Measurements from ENCODE around the gene BARD1. TPM values are rescaled to one million over a fixed set of nuclear protein-coding genes. Genes with fewer than 3 reads are reported as not detected.

BARD1 gene
- total RNA-seq, 1 donor from 2014 or later: 13.9 TPM

DNA sequence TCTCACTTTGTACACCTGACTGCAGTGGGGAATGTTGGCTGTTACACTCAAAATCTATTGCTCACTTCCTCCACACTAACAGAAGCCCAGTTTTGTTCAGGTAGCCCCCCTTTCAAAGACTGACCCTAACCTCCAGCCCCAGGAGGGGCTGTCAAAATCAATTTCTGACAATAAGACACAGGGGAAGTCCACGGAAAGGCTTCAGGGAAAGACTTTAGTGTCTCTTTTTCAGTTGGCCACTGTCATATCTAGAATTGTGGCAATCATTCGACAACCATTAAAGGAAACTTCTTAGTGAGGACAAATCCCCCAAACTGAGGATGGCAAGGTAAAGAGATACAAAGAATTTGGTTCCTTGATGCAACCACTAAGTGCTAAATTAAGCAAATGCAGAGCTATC is 59.0 kb downstream of the BARD1 start:
- H3K27me3 ChIP-seq (ENCODE audit: insufficient read depth, low read length): no peaks in the 10 kb centered on the region
- Mint-ChIP-seq H3K4me3 (ENCODE audit: unreplicated experiment) (no peak overlapping the region), H3K4me1 (ENCODE audit: low read depth, unreplicated experiment) (no peaks in the 10 kb centered on the region), H3K27ac (ENCODE audit: unreplicated experiment) (no peak overlapping the region), H3K36me3 (ENCODE audit: low read depth, unreplicated experiment) (peaks cover 3% of the 10 kb centered on the region), H3K9me3 (ENCODE audit: unreplicated experiment) (no peaks in the 10 kb centered on the region), H3K27me3 (ENCODE audit: low read depth, unreplicated experiment) (no peaks in the 10 kb centered on the region)
- TF ChIP-seq, protein P1, sequence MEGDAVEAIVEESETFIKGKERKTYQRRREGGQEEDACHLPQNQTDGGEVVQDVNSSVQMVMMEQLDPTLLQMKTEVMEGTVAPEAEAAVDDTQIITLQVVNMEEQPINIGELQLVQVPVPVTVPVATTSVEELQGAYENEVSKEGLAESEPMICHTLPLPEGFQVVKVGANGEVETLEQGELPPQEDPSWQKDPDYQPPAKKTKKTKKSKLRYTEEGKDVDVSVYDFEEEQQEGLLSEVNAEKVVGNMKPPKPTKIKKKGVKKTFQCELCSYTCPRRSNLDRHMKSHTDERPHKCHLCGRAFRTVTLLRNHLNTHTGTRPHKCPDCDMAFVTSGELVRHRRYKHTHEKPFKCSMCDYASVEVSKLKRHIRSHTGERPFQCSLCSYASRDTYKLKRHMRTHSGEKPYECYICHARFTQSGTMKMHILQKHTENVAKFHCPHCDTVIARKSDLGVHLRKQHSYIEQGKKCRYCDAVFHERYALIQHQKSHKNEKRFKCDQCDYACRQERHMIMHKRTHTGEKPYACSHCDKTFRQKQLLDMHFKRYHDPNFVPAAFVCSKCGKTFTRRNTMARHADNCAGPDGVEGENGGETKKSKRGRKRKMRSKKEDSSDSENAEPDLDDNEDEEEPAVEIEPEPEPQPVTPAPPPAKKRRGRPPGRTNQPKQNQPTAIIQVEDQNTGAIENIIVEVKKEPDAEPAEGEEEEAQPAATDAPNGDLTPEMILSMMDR (IDR thresholded peaks at IDR 0.05; ENCODE audit: insufficient read depth, low read depth, low read length): no peak
- no peak for TF ChIP-seq EZH2 (IDR thresholded peaks at IDR 0.05; ENCODE audit: insufficient read depth, low read length)
- no peaks in the 10 kb centered on the region for H3K9me3 ChIP-seq (ENCODE audit: insufficient read depth, low read depth, low read length)
- no peak overlapping the region for H3K27ac ChIP-seq (ENCODE audit: low read depth, low read length)
- no peak overlapping the region for H3K4me2 ChIP-seq (ENCODE audit: low read length)
- FAIRE-seq (no peak), DNase-seq (ENCODE audit: low read depth) (no peak)
- H3K4me3 ChIP-seq (ENCODE audit: insufficient read depth, low read depth, low read length): no peak overlapping the region
- H4K20me1 ChIP-seq (ENCODE audit: insufficient read depth, low read length): no peaks in the 10 kb centered on the region
- no peaks in the 10 kb centered on the region for H3K4me1 ChIP-seq (ENCODE audit: insufficient read depth, low read length)
- no peak overlapping the region for H3K9ac ChIP-seq (ENCODE audit: low read length)
- peaks cover 2% of the 10 kb centered on the region for H3K36me3 ChIP-seq (ENCODE audit: insufficient read depth, low read length)
- no peaks in the 10 kb centered on the region for H3K79me2 ChIP-seq (ENCODE audit: insufficient read depth, low read length)
- no peak overlapping the region for H2AFZ ChIP-seq (ENCODE audit: low read depth, low read length)

DNA sequence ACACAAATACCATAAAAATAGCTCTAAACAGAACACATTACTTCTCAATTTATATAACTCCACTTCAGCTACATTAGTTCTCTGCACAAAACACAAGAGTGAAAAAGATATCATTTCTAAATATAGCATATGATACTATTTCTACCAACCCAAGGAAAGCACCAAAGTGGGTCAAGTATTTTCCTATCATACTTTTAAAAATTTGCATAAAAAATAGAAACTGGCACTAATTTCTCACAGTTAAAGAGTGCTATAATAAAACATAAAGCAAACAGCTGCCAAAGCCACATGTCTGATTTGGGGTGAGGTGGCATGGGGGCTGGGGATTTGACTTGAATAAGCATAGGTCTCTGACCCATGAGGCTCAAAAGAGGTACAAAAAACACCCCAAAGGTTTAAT is 61.5 kb downstream of the BARD1 start:
- Histone ChIP-seq H3K27ac (ENCODE audit: low read depth, low read length) (no peak overlapping the region), H3K9me3 (ENCODE audit: insufficient read depth, low read depth, low read length) (no peaks in the 10 kb centered on the region), H3K4me3 (ENCODE audit: insufficient read depth, low read depth, low read length) (no peak overlapping the region), H3K4me2 (ENCODE audit: low read length) (no peak overlapping the region), H3K79me2 (ENCODE audit: insufficient read depth, low read length) (no peaks in the 10 kb centered on the region), H2AFZ (ENCODE audit: low read depth, low read length) (no peak overlapping the region), H3K9ac (ENCODE audit: low read length) (no peak overlapping the region), H3K4me1 (ENCODE audit: insufficient read depth, low read length) (no peaks in the 10 kb centered on the region), H4K20me1 (ENCODE audit: insufficient read depth, low read length) (no peaks in the 10 kb centered on the region), H3K27me3 (ENCODE audit: insufficient read depth, low read length) (no peaks in the 10 kb centered on the region), H3K36me3 (ENCODE audit: insufficient read depth, low read length) (peaks cover 2% of the 10 kb centered on the region)
- Mint-ChIP-seq H3K4me3 (ENCODE audit: unreplicated experiment) (no peak overlapping the region), H3K27ac (ENCODE audit: unreplicated experiment) (no peak overlapping the region), H3K27me3 (ENCODE audit: low read depth, unreplicated experiment) (no peaks in the 10 kb centered on the region), H3K36me3 (ENCODE audit: low read depth, unreplicated experiment) (peaks cover 3% of the 10 kb centered on the region), H3K4me1 (ENCODE audit: low read depth, unreplicated experiment) (no peaks in the 10 kb centered on the region), H3K9me3 (ENCODE audit: unreplicated experiment) (no peaks in the 10 kb centered on the region)
- TF ChIP-seq, protein P1 (IDR thresholded peaks at IDR 0.05; ENCODE audit: insufficient read depth, low read depth, low read length): no peak
- no peak for TF ChIP-seq EZH2 (IDR thresholded peaks at IDR 0.05; ENCODE audit: insufficient read depth, low read length)
- FAIRE-seq (no peak), DNase-seq (ENCODE audit: low read depth) (no peak)

DNA sequence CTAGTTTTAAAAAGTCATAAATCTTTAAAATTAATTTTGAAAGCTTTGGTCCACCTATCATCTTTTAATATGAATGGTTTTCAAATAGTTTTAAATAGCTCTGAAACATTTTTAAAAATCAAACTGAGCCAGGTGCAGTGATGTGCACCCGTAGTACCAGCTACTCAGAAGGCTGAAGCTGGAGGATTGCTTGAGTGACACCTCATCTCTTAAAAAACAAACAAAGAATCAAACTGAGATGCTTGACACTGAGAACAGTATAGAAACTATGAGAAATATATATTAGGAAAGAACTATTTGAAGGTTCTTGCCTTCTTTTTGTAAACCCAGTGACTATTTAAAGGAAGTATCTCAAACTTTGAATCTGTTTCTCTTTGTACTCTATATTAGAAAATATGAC is 67.4 kb downstream of the BARD1 start:
- TF ChIP-seq, protein P1 (IDR thresholded peaks at IDR 0.05; ENCODE audit: insufficient read depth, low read depth, low read length): no peak
- no peak for TF ChIP-seq EZH2 (IDR thresholded peaks at IDR 0.05; ENCODE audit: insufficient read depth, low read length)
- no peak for DNase-seq (ENCODE audit: low read depth)
- Histone ChIP-seq H3K27me3 (ENCODE audit: insufficient read depth, low read length) (no peaks in the 10 kb centered on the region), H3K4me3 (ENCODE audit: insufficient read depth, low read depth, low read length) (no peak overlapping the region), H3K4me1 (ENCODE audit: insufficient read depth, low read length) (no peaks in the 10 kb centered on the region), H3K79me2 (ENCODE audit: insufficient read depth, low read length) (no peaks in the 10 kb centered on the region), H2AFZ (ENCODE audit: low read depth, low read length) (no peak overlapping the region), H3K9me3 (ENCODE audit: insufficient read depth, low read depth, low read length) (no peaks in the 10 kb centered on the region), H3K4me2 (ENCODE audit: low read length) (no peak overlapping the region), H4K20me1 (ENCODE audit: insufficient read depth, low read length) (no peaks in the 10 kb centered on the region), H3K36me3 (ENCODE audit: insufficient read depth, low read length) (no peaks in the 10 kb centered on the region), H3K27ac (ENCODE audit: low read depth, low read length) (no peak overlapping the region), H3K9ac (ENCODE audit: low read length) (no peak overlapping the region)
- no peaks in the 10 kb centered on the region for H3K27me3 Mint-ChIP-seq (ENCODE audit: low read depth, unreplicated experiment)
- peaks cover 5% of the 10 kb centered on the region for H3K36me3 Mint-ChIP-seq (ENCODE audit: low read depth, unreplicated experiment)
- H3K4me1 Mint-ChIP-seq (ENCODE audit: low read depth, unreplicated experiment): no peaks in the 10 kb centered on the region
- H3K4me3 Mint-ChIP-seq (ENCODE audit: unreplicated experiment): no peak overlapping the region
- no peaks in the 10 kb centered on the region for H3K9me3 Mint-ChIP-seq (ENCODE audit: unreplicated experiment)
- FAIRE-seq: no peak
- no peak overlapping the region for H3K27ac Mint-ChIP-seq (ENCODE audit: unreplicated experiment)

Measured in astrocyte (in vitro differentiated cells and primary cell).